Measurements from ENCODE around the gene MOXD1.

- TF ChIP-seq CTCF (IDR thresholded peaks at IDR 0.05; ENCODE audit: low read length) (no peak), EZH2 (IDR thresholded peaks at IDR 0.05; ENCODE audit: borderline replicate concordance, low read length) (no peak)
These were observed 12.2 kb upstream of the MOXD1 start for GRCh38 chr6:132413499-132413802.

All from OCI-LY1 (cell line).